ENCODE measurements around the gene PACSIN1.

PACSIN1 gene

DNA sequence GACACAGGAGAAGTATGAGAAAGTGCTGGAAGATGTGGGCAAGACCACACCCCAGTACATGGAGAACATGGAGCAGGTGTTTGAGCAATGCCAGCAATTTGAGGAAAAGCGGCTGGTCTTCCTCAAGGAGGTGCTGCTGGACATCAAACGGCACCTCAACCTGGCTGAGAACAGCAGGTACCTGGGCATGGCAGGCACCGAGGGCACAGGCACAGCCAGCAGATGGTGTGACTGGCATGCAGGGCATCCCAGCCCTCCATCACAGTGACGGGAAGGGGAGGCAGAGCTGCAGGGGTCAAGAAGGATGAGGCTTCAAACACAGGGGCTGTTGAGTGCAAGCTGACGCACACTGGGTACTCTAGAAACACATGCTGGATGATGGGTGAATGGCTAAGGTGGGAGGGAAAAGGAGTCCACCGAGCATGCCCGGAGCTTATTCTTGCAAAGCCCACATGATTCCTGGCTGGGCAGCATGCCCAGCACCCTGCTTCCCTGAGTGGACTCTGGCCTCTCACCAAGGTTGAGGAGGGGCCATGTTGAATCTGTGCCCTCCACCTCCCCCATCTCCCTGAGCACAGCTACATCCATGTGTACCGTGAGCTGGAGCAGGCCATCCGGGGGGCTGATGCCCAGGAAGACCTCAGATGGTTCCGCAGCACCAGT lies 63.9 kb downstream of the PACSIN1 start:
- peak; percentile 43 for DNase-seq (ENCODE audit: low read depth)
- no peak overlapping the region for H3K4me3 ChIP-seq (ENCODE audit: low read length)
- TF ChIP-seq CTCF (conservative IDR thresholded peaks at IDR 0.05; ENCODE audit: low read depth, low read length): no peak

DNA sequence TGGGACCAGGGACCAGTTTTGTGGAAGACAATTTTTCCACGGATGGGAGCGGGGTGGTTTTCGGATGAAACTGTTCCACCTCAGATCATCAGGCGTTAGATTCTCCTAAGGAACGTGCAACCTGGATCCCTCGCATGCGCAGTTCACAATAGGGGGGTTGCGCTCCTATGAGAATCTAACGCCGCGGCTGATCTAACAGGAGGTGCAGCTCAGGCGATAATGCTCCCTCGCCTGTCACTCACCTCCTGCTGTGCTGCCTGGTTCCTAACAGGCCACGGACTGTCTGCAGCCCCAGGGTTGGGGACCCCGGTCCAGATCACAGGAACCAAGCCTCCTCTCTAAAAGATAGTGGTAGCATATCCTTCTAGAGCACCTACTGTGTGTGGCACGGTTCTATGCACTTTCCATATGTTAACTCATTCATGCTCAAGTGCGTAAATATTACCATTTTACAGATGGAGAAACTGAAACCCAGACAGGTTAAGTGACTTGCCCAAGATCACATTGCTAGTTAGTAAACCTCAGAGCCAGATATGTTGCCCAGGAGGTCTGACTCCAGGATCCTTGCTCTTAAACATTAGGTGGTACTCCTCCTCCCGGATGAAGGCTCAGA lies 65.0 kb downstream of the PACSIN1 start:
- no peak for DNase-seq (ENCODE audit: low read depth)
- no peak for TF ChIP-seq CTCF (conservative IDR thresholded peaks at IDR 0.05; ENCODE audit: low read depth, low read length)

DNA sequence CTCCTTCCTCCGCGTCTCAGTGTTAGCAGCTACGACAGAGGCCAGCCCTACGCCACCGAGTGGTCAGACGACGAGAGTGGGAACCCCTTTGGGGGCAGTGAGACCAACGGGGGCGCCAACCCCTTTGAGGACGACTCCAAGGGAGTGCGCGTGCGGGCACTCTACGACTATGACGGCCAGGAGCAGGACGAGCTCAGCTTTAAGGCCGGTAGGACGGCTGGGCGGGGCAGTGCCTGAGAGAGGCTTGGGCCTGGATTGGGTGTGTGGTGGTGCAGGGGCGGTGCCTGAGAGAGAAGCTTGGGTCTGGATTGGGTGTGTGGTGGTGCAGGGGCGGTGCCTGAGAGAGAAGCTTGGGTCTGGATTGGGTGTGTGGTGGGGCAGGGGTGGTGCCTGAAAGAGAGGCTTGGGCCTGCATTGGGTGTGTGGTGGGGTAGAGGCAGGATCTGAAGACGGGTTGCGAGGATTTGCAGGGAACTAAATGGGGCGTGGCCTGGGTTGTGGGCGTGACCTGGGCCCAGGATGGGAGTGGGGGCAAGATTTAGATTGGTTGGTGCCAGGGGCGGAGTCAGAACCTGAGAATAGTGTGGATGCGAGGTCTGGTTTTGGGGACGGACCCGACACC lies 65.8 kb downstream of the PACSIN1 start:
- DNase-seq (ENCODE audit: low read depth): peak; percentile 41
- TF ChIP-seq CTCF (conservative IDR thresholded peaks at IDR 0.05; ENCODE audit: low read depth, low read length): no peak
- H3K4me3 ChIP-seq (ENCODE audit: low read length): peak overlapping the region; percentile 27

More for the DNA sequence above, 65.0 kb downstream of the PACSIN1 start:
- H3K4me3 ChIP-seq (ENCODE audit: low read length): no peak overlapping the region

DNA sequence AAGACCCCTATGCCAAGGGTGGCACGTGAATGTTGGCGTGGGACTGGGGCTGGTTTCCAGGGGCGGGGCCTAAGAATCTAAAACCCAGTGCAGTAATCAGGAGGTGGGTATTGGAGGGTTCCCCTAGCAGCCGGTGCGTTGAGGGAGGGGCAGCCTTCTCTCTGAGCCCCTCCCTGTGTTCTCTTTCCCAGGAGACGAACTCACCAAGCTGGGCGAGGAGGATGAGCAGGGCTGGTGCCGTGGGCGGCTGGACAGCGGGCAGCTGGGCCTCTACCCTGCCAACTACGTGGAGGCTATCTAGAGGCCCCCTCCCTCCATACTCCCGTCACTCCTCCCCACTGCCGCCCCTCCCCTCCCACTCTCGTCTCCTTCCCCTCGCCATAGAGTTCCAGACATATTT lies 66.4 kb downstream of the PACSIN1 start:
- DNase-seq (ENCODE audit: low read depth): no peak
- TF ChIP-seq CTCF (conservative IDR thresholded peaks at IDR 0.05; ENCODE audit: low read depth, low read length): no peak
- peak overlapping the region; percentile 27 for H3K4me3 ChIP-seq (ENCODE audit: low read length)

- no peak for TF ChIP-seq CTCF (conservative IDR thresholded peaks at IDR 0.05; ENCODE audit: low read depth, low read length)
- no peak for DNase-seq (ENCODE audit: low read depth)
Observed at GRCh38 chr6:34534146-34534545, 68.3 kb downstream of the PACSIN1 start.

GRCh38 chr6:34534656-34535055 lies 68.8 kb downstream of the PACSIN1 start:
- no peak overlapping the region for H3K4me3 ChIP-seq (ENCODE audit: low read length)
- no peak for TF ChIP-seq CTCF (conservative IDR thresholded peaks at IDR 0.05; ENCODE audit: low read depth, low read length)
- no peak for DNase-seq (ENCODE audit: low read depth)

More at GRCh38 chr6:34534146-34534545, 68.3 kb downstream of the PACSIN1 start:
- no peak overlapping the region for H3K4me3 ChIP-seq (ENCODE audit: low read length)

All from retinal pigment epithelial cell (primary cell).